DOHH2 (cell line): Measurements from ENCODE around the gene B3GNT2.

Experiments used
- H3F3A ChIP-seq: fragments of 200-600 bp; sonication (generic), shearing (Covaris generic); 2 replicates; pipeline ENCODE4 v1.6.0; 2016; ENCODE audit warnings: antibody characterized with exemption, mild to moderate bottlenecking; ENCODE audit not compliant: control insufficient read depth, insufficient read depth
- H3K27ac ChIP-seq: fragments of 200-600 bp; sonication (generic); 2 replicates; pipeline ENCODE4 v1.5.1; 2014; ENCODE audit warnings: low read depth, mild to moderate bottlenecking, low read length, moderate library complexity
- H3K27me3 ChIP-seq: fragments of 200-600 bp; sonication (generic); 2 replicates; pipeline ENCODE4 v1.6.1; 2014; ENCODE audit warnings: mild to moderate bottlenecking, low read length, mixed read lengths; ENCODE audit not compliant: control insufficient read depth
- H3K36me3 ChIP-seq: fragments of 200-600 bp; sonication (generic); 2 replicates; pipeline ENCODE4 v1.6.1; 2014; ENCODE audit warnings: mild to moderate bottlenecking, low read length, moderate library complexity, mixed read lengths; ENCODE audit not compliant: control insufficient read depth
- H3K4me1 ChIP-seq: fragments of 200-600 bp; sonication (generic); 2 replicates; pipeline ENCODE4 v1.6.1; 2014; ENCODE audit warnings: mild to moderate bottlenecking, low read length, mixed read lengths; ENCODE audit not compliant: control insufficient read depth
- H3K4me2 ChIP-seq: fragments of 200-600 bp; sonication (generic); 2 replicates; pipeline ENCODE4 v1.6.0; 2014; ENCODE audit warnings: mild to moderate bottlenecking, low read length, moderate library complexity
- H3K4me3 ChIP-seq: fragments of 200-600 bp; sonication (generic); 2 replicates; pipeline ENCODE4 v1.5.1; 2014; ENCODE audit warnings: mild to moderate bottlenecking, low read length, mixed read lengths
- H3K79me2 ChIP-seq: fragments of 200-600 bp; sonication (generic); 2 replicates; pipeline ENCODE4 v1.6.1; 2014; ENCODE audit warnings: mild to moderate bottlenecking, low read length, mixed read lengths; ENCODE audit not compliant: control insufficient read depth
- H3K9me2 ChIP-seq: fragments of 200-600 bp; sonication (generic); replicated peaks from 2 replicates; pipeline ENCODE4 v1.6.1; 2014; ENCODE audit warnings: mild to moderate bottlenecking, low read length, mixed read lengths; ENCODE audit not compliant: control insufficient read depth
- H3K9me3 ChIP-seq: fragments of 200-600 bp; sonication (generic); 2 replicates; pipeline ENCODE4 v1.6.1; 2014; ENCODE audit warnings: antibody characterized with exemption, low read length, mixed read lengths; ENCODE audit not compliant: control insufficient read depth, insufficient read depth
- H4K20me1 ChIP-seq: fragments of 200-600 bp; sonication (generic); 2 replicates; pipeline ENCODE4 v1.6.0; 2014; ENCODE audit warnings: low read depth, mild to moderate bottlenecking, antibody characterized with exemption, low read length, moderate library complexity; ENCODE audit not compliant: control insufficient read depth, insufficient read depth
- EZH2phosphoT487 ChIP-seq: fragments of 200-600 bp; sonication (generic); IDR thresholded peaks from 2 replicates; pipeline ENCODE4 v1.6.1; 2017; ENCODE audit warnings: borderline replicate concordance, mild to moderate bottlenecking, antibody characterized with exemption, low read length, moderate library complexity, mixed read lengths
- TF ChIP-seq, protein P1 (sequence below): fragments of 200-600 bp; sonication (generic); IDR thresholded peaks from one replicate; pipeline ENCODE4 v1.5.1; 2014; ENCODE audit warnings: antibody characterized with exemption, mild to moderate bottlenecking, low read depth, low read length; ENCODE audit not compliant: poor library complexity, severe bottlenecking

The B3GNT2 gene

GRCh38 chr2:62202019-62202722 is 6.3 kb downstream of the B3GNT2 start:
- no peaks in the 10 kb centered on the region for H3K9me3 ChIP-seq
- no peaks in the 10 kb centered on the region for H3F3A ChIP-seq
- no peaks in the 10 kb centered on the region for H3K9me2 ChIP-seq
- peaks cover 10% of the 10 kb centered on the region; the same call in 1 of the 2 replicates for H3K36me3 ChIP-seq
- TF ChIP-seq, protein P1, sequence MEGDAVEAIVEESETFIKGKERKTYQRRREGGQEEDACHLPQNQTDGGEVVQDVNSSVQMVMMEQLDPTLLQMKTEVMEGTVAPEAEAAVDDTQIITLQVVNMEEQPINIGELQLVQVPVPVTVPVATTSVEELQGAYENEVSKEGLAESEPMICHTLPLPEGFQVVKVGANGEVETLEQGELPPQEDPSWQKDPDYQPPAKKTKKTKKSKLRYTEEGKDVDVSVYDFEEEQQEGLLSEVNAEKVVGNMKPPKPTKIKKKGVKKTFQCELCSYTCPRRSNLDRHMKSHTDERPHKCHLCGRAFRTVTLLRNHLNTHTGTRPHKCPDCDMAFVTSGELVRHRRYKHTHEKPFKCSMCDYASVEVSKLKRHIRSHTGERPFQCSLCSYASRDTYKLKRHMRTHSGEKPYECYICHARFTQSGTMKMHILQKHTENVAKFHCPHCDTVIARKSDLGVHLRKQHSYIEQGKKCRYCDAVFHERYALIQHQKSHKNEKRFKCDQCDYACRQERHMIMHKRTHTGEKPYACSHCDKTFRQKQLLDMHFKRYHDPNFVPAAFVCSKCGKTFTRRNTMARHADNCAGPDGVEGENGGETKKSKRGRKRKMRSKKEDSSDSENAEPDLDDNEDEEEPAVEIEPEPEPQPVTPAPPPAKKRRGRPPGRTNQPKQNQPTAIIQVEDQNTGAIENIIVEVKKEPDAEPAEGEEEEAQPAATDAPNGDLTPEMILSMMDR: no peak
- no peak for TF ChIP-seq EZH2phosphoT487
- H4K20me1 ChIP-seq: peaks cover 54% of the 10 kb centered on the region
- peaks cover 100% of the 10 kb centered on the region for H3K79me2 ChIP-seq
- no peak overlapping the region for H3K27ac ChIP-seq
- peaks cover 47% of the 10 kb centered on the region for H3K4me1 ChIP-seq
- no peaks in the 10 kb centered on the region for H3K27me3 ChIP-seq
- no peak overlapping the region for H3K4me3 ChIP-seq
- no peak overlapping the region for H3K4me2 ChIP-seq

- H3K4me2 ChIP-seq: no peak overlapping the region
- peaks cover 11% of the 10 kb centered on the region; the same call in 1 of the 2 replicates for H3K36me3 ChIP-seq
- no peaks in the 10 kb centered on the region for H3F3A ChIP-seq
- H3K27me3 ChIP-seq: no peaks in the 10 kb centered on the region
- no peaks in the 10 kb centered on the region for H3K9me3 ChIP-seq
- H3K9me2 ChIP-seq: no peaks in the 10 kb centered on the region
- H3K27ac ChIP-seq: no peak overlapping the region
- peaks cover 43% of the 10 kb centered on the region for H3K4me1 ChIP-seq
- H3K79me2 ChIP-seq: peaks cover 100% of the 10 kb centered on the region
- H3K4me3 ChIP-seq: no peak overlapping the region
- H4K20me1 ChIP-seq: peaks cover 51% of the 10 kb centered on the region
- TF ChIP-seq, protein P1: no peak
- TF ChIP-seq EZH2phosphoT487: no peak
Observed at GRCh38 chr2:62202729-62203128, 6.8 kb downstream of the B3GNT2 start.

DNA sequence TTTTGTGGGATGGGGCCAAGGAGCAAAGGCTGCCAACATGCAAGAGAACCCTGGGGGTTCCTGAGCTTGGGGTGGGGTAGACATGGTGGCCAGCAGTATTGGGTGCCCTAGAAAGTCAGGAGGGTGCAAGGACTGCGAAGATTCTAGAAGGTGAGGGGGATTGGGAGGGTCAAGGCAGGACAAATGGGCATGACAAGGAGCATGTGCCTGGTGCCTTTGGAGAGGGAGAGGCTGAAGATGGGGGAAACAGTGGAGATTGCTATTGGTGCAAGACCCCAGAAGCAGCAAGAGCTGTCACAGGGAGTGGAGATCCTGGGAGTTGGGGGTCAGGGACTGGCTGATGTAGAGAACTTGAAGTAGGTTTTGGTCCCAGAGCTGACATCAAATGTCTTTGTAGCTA is 7.5 kb downstream of the B3GNT2 start:
- Histone ChIP-seq H3K79me2 (peaks cover 100% of the 10 kb centered on the region), H3K36me3 (peaks cover 11% of the 10 kb centered on the region; the same call in 1 of the 2 replicates), H3K27me3 (no peaks in the 10 kb centered on the region), H4K20me1 (peaks cover 46% of the 10 kb centered on the region), H3K4me3 (no peak overlapping the region), H3K9me3 (no peaks in the 10 kb centered on the region), H3K4me1 (peaks cover 36% of the 10 kb centered on the region), H3F3A (no peaks in the 10 kb centered on the region), H3K27ac (no peak overlapping the region), H3K9me2 (no peaks in the 10 kb centered on the region), H3K4me2 (no peak overlapping the region)
- TF ChIP-seq EZH2phosphoT487: no peak
- TF ChIP-seq, protein P1: no peak
